Transverse colon (tissue), 4 donors: ENCODE measurements around the gene OR2K2. TPM values are rescaled to one million over a fixed set of nuclear protein-coding genes. Genes with fewer than 3 reads are reported as not detected.

ENCODE experiments used
- DNase-seq: peaks from one replicate; pipeline ENCODE4 v3.0.0-alpha.2; 2019
- H3K27ac ChIP-seq, 4 donors: fragments of 200-600 bp; sonication (generic); 2 replicates each; pipeline ENCODE4 v1.5.1; 2016 to 2018; ENCODE audit warnings: inconsistent platforms in 4 of 4
- H3K27me3 ChIP-seq: fragments of 200-600 bp; sonication (generic); 2 replicates; pipeline ENCODE4 v1.5.1; 2017; ENCODE audit warnings: inconsistent platforms
- H3K36me3 ChIP-seq, 4 donors: fragments of 200-600 bp; sonication (generic); 2 replicates each; pipeline ENCODE4 v1.5.1; 2017 to 2019; ENCODE audit warnings: inconsistent platforms in 4 of 4
- H3K4me1 ChIP-seq, 4 donors: fragments of 200-600 bp; sonication (generic); 2 replicates each; pipeline ENCODE4 v1.5.1; 2017 to 2020; ENCODE audit warnings: inconsistent platforms in 4 of 4
- H3K4me3 ChIP-seq, 4 donors: fragments of 200-600 bp; sonication (generic); 1 replicate in 1 of 4; 2 replicates in 3 of 4; pipeline versions ENCODE4 v1.5.1 to v1.6.1; 2017 to 2019; ENCODE audit warnings: inconsistent platforms in 4 of 4
- H3K9me3 ChIP-seq, 2 donors: fragments of 200-600 bp; sonication (generic); 2 replicates each; pipeline ENCODE4 v1.5.1; 2017 to 2019; ENCODE audit warnings: inconsistent platforms in 2 of 2
- CTCF ChIP-seq, 5 experiments: fragments of 200-600 bp in 3 of 5; fragments of 450-650 bp in 2 of 5; sonication (generic) in 3 of 5; IDR thresholded peaks; 1 replicate in 2 of 5; 2 replicates in 3 of 5; pipeline ENCODE4 v1.5.1; 2016 to 2017; ENCODE audit warnings: antibody characterized with exemption in 5 of 5, inconsistent platforms in 3 of 5, mild to moderate bottlenecking in 2 of 5, moderate library complexity in 1 of 5
- EP300 ChIP-seq: sonication (generic); formaldehyde crosslinking; IDR thresholded peaks from one replicate; pipeline ENCODE4 v1.6.1; 2017; ENCODE audit warnings: antibody characterized with exemption, low read depth
- POLR2A ChIP-seq: fragments of 450-650 bp; IDR thresholded peaks from one replicate; pipeline ENCODE4 v1.6.1; 2016; ENCODE audit warnings: antibody characterized with exemption, mild to moderate bottlenecking, moderate library complexity
- POLR2AphosphoS5 ChIP-seq, 3 donors: sonication (generic); formaldehyde crosslinking; IDR thresholded peaks; one replicate each; pipeline ENCODE4 v1.6.1; 2016; ENCODE audit warnings: antibody characterized with exemption in 3 of 3
- WGBS, 2 donors: methylation state at CpG; one replicate each; pipeline ENCODE4 v1.1.5; 2018; ENCODE audit warnings: low coverage in 1 of 2; 5-methylcytosine and 5-hydroxymethylcytosine counted together
- in situ Hi-C, 4 donors: fragments of 200-750 bp; cut with MboI; loops; one replicate each; pipeline versions ENCODE4 v1.15.0 to v1.15.1; 2017; ENCODE audit warnings: low sequenced_read_pairs in 3 of 4, low pct_ligation_motif_present in 1 of 4, low pct_unique_long_range_greater_than_20kb in 1 of 4
- intact Hi-C: fragments of 100-400 bp; cut with DNase I; formaldehyde crosslinking; loops from one replicate; pipeline ENCODE4 v1.15.1; 2023; ENCODE audit warnings: low total_unique reads
- total RNA-seq, 4 donors: library from RNA; depleted of rRNA; stranded (reverse); fragments of >200 nt; gene quantifications; one replicate each; pipeline ENCODE4 v1.1.0, GENCODE V29; 2016

OR2K2 gene
- total RNA-seq: not detected

- H3K27me3 ChIP-seq: peaks cover 6% of the 10 kb centered on the region
- no peaks in the 10 kb centered on the region for H3K4me1 ChIP-seq
- in situ Hi-C loops (no loop called here), intact Hi-C loops (no loop called here)
- WGBS, 2 donors: 74 to 82% methylated on average over 4 of the region's 4 CpGs
- no peaks in the 10 kb centered on the region for H3K36me3 ChIP-seq
- no peak within 1 kb of the TSS for H3K4me3 ChIP-seq
- TF ChIP-seq CTCF (IDR thresholded peaks at IDR 0.05): no peak
- no peak for TF ChIP-seq POLR2AphosphoS5 (IDR thresholded peaks at IDR 0.05)
- TF ChIP-seq POLR2A: no peak
- TF ChIP-seq EP300: no peak
- no peaks in the 10 kb centered on the region for H3K9me3 ChIP-seq
- DNase-seq: no peak
- no peak within 1 kb of the TSS for H3K27ac ChIP-seq
These were observed at the start of gene OR2K2 for GRCh38 chr9:111330124-111330523. TSS of gene OR2K2 (minus strand) at chr9:111330224. CDS start at chr9:111328433, 1,791 bp downstream.

- in situ Hi-C loops (no loop called here), intact Hi-C loops (no loop called here)
- peaks cover 0 to 60% (median 28%) of the 10 kb centered on the region in 4 donors for H3K36me3 ChIP-seq
- no peaks in the 10 kb centered on the region for H3K27me3 ChIP-seq
- WGBS, 2 donors: 89 to 96% methylated on average over 3 of the region's 3 CpGs
- H3K27ac ChIP-seq: no peak overlapping the region
- DNase-seq: no peak
- H3K4me3 ChIP-seq: no peak overlapping the region
- TF ChIP-seq CTCF (IDR thresholded peaks at IDR 0.05) (no peak), POLR2A (no peak), POLR2AphosphoS5 (IDR thresholded peaks at IDR 0.05) (no peak), EP300 (no peak)
- H3K4me1 ChIP-seq: no peaks in the 10 kb centered on the region
- H3K9me3 ChIP-seq: no peaks in the 10 kb centered on the region
These were observed 46.0 kb upstream of the OR2K2 start for GRCh38 chr9:111375817-111376564.

GRCh38 chr9:111375062-111375461 lies 45.0 kb upstream of the OR2K2 start:
- Histone ChIP-seq H3K9me3 (no peaks in the 10 kb centered on the region), H3K36me3 (peaks cover 0 to 65% (median 32%) of the 10 kb centered on the region in 4 donors), H3K27ac (no peak overlapping the region), H3K4me1 (no peaks in the 10 kb centered on the region), H3K4me3 (no peak overlapping the region), H3K27me3 (no peaks in the 10 kb centered on the region)
- WGBS, 2 donors: 75 to 96% methylated on average over 1 to 2 of the region's 2 CpGs
- intact Hi-C loops (no loop called here), in situ Hi-C loops (no loop called here)
- no peak for DNase-seq
- TF ChIP-seq EP300 (no peak), POLR2A (no peak), CTCF (IDR thresholded peaks at IDR 0.05) (no peak), POLR2AphosphoS5 (IDR thresholded peaks at IDR 0.05) (no peak)

- no peak for TF ChIP-seq CTCF (IDR thresholded peaks at IDR 0.05)
- no peak for TF ChIP-seq POLR2AphosphoS5 (IDR thresholded peaks at IDR 0.05)
- no peak for TF ChIP-seq POLR2A
- no peak for TF ChIP-seq EP300
- peaks cover 0 to 85% (median 40%) of the 10 kb centered on the region in 4 donors for H3K36me3 ChIP-seq
- no peak overlapping the region for H3K4me3 ChIP-seq
- H3K27ac ChIP-seq: no peak overlapping the region
- DNase-seq: no peak
- intact Hi-C loops (no loop called here), in situ Hi-C loops (no loop called here)
- no peaks in the 10 kb centered on the region for H3K9me3 ChIP-seq
- no peaks in the 10 kb centered on the region for H3K27me3 ChIP-seq
- 95 to 97% methylated on average over 6 of the region's 6 CpGs for WGBS, 2 donors
- no peaks in the 10 kb centered on the region for H3K4me1 ChIP-seq
These were observed 42.3 kb upstream of the OR2K2 start for GRCh38 chr9:111372297-111372696.
